GM03348 (cell line): ENCODE data around the gene CXorf66.
A peak's percentile ranks its signal among the peaks of the same experiment; 100 is the strongest.
"Not testable (repeated sequence)": the region's sequence is repeated elsewhere in the genome, so short reads cannot be mapped to it uniquely, and the experiment has no call there.

Experiments
- DNase-seq: peaks from one replicate; pipeline ENCODE4 v3.0.0; 2012; ENCODE audit warnings: low spot score

CXorf66 gene, protein sequence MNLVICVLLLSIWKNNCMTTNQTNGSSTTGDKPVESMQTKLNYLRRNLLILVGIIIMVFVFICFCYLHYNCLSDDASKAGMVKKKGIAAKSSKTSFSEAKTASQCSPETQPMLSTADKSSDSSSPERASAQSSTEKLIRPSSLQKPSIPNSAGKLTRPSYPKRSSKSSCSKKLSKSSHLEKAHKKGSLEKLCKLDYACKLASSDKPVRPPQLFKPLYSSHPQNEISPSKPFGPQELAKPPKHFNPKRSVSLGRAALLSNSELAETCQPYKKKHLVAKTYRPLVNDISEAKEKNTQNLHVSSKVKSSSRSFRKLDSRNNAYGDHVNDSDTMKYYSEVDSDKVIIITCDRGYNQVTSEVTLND

DNA sequence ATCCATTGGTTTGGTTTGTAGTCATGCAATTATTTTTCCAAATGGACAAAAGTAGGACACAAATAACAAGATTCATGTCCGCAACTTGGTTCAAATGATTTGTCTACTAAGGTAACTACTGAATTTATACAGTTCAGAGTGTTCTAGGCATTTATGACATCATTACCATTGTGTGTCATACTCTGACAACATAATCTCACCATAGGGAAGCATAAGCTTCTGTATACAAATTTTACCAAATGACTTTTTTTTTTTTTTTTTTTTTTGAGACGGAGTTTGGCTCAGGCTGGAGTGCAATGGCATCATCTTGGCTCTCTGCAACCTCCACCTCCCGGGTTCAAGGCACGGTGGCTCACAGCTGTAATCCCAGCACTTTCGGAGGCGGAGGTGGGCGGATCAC is at the start of gene CXorf66:
TSS of gene CXorf66 (minus strand) at position 101 of the 400 bp plus-strand sequence. CDS start at position 76, 25 bp downstream.
- DNase-seq = no peak

DNA sequence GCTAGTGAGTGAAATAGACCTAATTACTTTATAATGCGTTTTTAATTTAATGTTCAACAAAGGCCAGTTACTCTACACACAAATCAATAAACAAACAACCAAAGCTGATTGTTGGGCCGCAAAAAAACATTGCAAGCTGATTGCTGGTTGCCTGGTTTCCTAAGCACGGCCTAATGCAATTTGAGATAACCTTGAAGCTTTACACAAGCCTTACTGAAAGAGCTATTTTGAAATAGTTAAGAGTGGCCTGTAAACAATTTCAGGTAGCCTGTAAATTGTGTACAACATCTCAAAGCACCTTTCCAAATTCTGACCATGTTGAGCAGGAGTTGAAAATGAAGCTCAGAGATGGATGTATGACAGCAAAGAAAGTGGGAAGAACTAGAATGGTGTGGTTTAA is 17.5 kb upstream of the CXorf66 start:
- no peak for DNase-seq

DNA sequence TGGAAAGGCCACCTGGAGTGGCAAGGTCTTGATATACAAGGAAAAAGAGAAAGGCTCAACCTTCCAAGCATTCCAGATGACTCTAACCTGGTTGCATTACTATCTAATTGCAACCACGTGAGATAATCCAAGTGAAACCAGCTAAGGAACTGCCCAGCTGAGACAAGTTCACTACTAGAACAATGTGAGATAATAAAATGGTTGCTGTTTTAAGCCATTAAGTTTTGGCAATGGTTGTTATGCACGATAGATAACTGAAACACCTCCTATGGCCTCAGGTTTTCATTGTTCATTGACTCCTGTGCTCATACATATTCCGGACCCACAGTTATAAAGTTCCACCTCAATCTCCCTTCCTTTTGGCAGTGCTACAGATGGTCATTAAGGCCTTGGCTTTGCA is 9.2 kb upstream of the CXorf66 start:
- DNase-seq = no peak

- DNase-seq = no peak
Observed at GRCh38 chrX:139972629-139973624, 7.6 kb upstream of the CXorf66 start.

DNA sequence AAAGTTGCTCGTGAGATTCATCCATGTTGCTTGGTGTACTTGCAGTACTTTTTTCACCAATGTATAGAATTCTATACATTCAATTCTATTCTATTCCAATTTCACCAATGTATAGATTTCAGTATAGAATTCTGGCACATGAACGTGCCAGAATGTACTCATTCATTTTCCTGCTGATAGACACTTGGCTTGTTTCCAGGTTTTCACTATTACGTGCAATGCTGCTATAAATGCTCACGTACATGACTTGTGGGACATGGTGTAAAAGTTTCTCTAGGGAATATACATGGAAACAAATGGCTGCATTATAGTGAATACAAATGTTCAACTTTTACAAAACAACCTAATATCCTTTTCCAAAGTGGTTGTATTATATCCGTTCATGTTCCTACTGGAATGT is 6.8 kb upstream of the CXorf66 start:
- no peak for DNase-seq

GRCh38 chrX:139971394-139971749 is 6.1 kb upstream of the CXorf66 start:
- DNase-seq = no peak

- DNase-seq = no peak
Observed at GRCh38 chrX:139969286-139969685, 4.0 kb upstream of the CXorf66 start.

GRCh38 chrX:139967750-139968149 is 2.4 kb upstream of the CXorf66 start:
- DNase-seq = no peak

DNA sequence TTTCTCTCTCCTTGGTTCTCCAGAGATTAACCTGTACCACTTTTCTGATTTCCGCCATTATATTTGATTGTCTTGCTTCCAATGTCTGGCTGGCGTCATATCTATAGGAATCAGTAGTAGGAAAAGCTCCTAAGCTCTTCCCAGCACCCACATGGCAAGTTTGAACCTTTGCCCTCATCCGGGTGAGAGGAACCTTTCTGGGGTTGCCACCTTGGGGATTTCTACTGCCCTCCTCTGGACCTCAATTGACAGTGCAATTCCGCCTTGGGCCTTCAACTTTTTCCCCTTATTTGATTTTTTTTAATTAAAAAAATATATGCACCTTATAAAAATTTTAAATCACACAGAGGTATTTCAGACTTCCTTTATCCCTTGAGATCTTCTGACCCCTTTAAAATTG is 2.0 kb upstream of the CXorf66 start:
- DNase-seq = peak; percentile 8

- not testable (repeated sequence) for DNase-seq
Observed at GRCh38 chrX:139966159-139966558, 838 bp upstream of the CXorf66 start.

- not testable (repeated sequence) for DNase-seq
Observed at GRCh38 chrX:139961091-139961490, 4.2 kb downstream of the CXorf66 start.

- no peak for DNase-seq
Observed at GRCh38 chrX:139949703-139950102, 15.6 kb downstream of the CXorf66 start.

DNA sequence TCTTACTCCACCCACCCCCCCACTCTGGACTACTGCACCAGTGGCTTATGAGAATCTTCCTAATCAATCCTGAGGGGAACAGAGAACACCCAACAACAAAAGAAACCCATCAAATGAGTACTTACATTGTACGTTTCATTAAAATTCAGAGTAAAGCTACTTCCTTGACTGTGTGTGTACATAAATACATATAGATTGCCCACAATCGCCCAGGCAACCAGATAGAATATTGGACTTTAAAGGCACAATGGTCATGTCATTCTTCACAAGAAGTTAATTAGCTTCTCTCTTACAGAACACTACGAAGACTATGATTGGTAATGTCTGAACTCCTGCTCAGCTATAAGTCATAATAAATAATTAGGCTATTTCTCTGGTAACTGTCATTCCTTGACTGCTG is 20.2 kb downstream of the CXorf66 start:
- DNase-seq = no peak

GRCh38 chrX:139936259-139936658 is 29.1 kb downstream of the CXorf66 start:
- DNase-seq = no peak

DNA sequence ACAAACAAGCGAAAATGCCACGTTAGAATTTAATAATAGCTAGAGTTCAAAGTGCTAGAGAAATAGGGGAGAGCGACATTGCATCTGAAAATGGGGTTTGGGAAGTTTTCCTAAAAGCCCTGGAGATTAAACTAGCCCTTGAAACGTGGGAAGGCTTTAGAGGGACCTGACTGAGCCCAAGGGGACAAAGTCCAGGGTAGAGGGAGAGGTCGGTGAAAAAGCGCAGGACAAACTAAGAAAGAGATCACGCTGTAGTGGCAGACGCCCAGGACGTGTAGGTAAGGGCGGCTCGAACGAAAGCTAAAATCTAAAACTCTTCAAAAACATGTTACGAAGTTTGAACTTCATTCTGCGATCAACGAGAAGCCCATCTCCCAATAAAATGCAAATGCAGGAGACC is 31.4 kb downstream of the CXorf66 start:
- DNase-seq = no peak

DNA sequence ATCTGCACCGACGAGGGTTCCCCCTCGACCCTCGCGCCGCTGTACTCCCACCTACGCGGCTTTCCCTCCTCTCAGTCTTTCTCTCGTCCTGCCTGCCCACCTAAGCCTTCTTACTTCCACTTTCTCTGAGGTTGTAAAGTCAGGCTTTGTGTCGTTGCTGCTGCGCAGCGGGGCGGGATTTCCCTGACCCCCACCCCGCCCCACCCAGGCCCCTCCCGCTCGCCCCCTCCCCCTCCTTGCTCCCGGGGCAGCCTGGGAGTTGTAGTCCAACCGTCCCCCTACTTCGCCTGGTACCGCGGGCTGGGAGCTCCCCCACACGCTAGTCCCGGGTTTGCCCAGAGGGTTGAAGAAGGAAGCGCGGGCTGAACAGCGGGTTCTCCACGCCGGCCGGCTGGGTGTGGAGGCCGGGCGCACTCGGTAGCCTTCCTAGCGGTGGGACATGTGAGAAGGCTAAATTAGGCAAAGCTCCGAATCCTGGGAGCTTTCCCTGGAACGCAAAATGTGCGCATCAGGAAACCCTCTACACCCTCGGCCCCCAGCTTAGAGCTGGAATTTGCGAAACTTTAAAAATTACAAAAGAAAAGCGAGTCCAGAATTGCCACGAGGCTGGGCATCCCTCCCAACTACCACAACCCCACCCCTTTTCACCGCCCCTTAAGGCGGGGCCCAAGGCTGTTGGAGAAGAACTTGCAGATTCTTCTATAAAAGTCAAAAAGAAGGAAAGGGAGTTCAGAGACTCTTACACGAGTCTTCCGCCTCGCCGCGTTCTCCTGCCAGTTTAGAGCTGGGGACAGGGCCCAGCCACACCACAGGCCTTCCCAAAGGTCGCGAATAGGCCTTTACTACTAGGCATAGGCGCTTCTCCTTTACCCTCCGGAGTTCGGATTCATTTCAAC is 32.2 kb downstream of the CXorf66 start, which contains the start of gene ATP11C:
TSS of gene ATP11C (minus strand) at position 153 of the 896 bp plus-strand sequence. CDS start 1,011 bp downstream, outside the sequence.
- DNase-seq = peak; percentile 93

GRCh38 chrX:139932073-139932900 is 33.0 kb downstream of the CXorf66 start:
- DNase-seq = peak; percentile 86

DNA sequence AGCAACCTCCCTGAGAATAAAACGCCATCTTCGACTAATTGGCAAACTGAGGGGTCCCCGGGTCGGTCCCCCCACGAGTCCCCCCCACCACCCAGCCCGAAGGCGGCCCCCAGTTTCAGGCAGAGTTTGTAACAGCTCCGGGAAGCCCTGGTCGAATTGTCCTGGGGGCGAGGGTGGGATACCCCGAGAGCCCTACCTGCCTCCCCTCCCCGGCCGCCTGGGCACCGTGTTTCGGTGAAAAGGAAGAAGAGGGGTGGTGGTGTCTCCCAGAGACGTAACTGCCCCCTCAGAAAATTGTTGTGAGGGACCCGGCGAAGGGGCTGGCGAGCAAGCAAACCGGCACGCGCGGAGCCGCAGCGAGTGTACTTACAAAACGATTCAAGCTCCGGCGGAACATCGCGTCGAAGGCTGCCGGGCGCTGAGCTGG is 33.7 kb downstream of the CXorf66 start:
- no peak for DNase-seq

- DNase-seq = peak; percentile 29
Observed at GRCh38 chrX:139930916-139931645, 34.2 kb downstream of the CXorf66 start.

GRCh38 chrX:139930401-139930800 is 34.9 kb downstream of the CXorf66 start:
- no peak for DNase-seq
